ENCODE measurements around the gene NDUFS8. TPM values are rescaled to one million over a fixed set of nuclear protein-coding genes. Genes with fewer than 3 reads are reported as not detected.

The NDUFS8 gene
- total RNA-seq, 1 experiment from 2014 or later = 334 TPM

GRCh38 chr11:68002575-68002937 is 27.9 kb upstream of the NDUFS8 start:
- H3K27me3 Mint-ChIP-seq (ENCODE audit: insufficient read depth, unreplicated experiment) = no peaks in the 10 kb centered on the region
- Histone ChIP-seq H3K27me3 (replicated peaks; ENCODE audit: control insufficient read depth, insufficient read depth, low read length) (no peaks in the 10 kb centered on the region), H3K9me3 (no peaks in the 10 kb centered on the region), H3K4me1 (peaks cover 4% of the 10 kb centered on the region), H3K36me3 (ENCODE audit: control insufficient read depth, insufficient read depth, low read length) (0 out of 2 replicates have a peak, but pooled peaks cover 1% of the 10 kb centered on the region), H3K4me3 (ENCODE audit: low read depth, low read length) (no peak overlapping the region)
- H3K9me3 Mint-ChIP-seq (ENCODE audit: unreplicated experiment) = no peaks in the 10 kb centered on the region
- peak overlapping the region; percentile 72 for H3K4me3 Mint-ChIP-seq (ENCODE audit: unreplicated experiment)
- no peak overlapping the region for H3K27ac Mint-ChIP-seq (ENCODE audit: unreplicated experiment)
- H3K4me1 Mint-ChIP-seq (ENCODE audit: low read depth, unreplicated experiment) = peaks cover 9% of the 10 kb centered on the region
- CTCF ChIA-PET = interaction anchor here (0.5 kb wide), 1 partner anchor 1618 kb away, joined by 3 read pairs; no protein-coding TSS in a partner anchor
- no TSS peak for BruUV-seq (replicated peaks)
- intact Hi-C loops (cut with micrococcal nuclease; ENCODE audit: unreplicated experiment) = no loop called here
- DNase-seq = no peak
- H3K36me3 Mint-ChIP-seq (ENCODE audit: insufficient read depth, unreplicated experiment) = peaks cover under 1% of the 10 kb centered on the region
- TF ChIP-seq, protein P1, sequence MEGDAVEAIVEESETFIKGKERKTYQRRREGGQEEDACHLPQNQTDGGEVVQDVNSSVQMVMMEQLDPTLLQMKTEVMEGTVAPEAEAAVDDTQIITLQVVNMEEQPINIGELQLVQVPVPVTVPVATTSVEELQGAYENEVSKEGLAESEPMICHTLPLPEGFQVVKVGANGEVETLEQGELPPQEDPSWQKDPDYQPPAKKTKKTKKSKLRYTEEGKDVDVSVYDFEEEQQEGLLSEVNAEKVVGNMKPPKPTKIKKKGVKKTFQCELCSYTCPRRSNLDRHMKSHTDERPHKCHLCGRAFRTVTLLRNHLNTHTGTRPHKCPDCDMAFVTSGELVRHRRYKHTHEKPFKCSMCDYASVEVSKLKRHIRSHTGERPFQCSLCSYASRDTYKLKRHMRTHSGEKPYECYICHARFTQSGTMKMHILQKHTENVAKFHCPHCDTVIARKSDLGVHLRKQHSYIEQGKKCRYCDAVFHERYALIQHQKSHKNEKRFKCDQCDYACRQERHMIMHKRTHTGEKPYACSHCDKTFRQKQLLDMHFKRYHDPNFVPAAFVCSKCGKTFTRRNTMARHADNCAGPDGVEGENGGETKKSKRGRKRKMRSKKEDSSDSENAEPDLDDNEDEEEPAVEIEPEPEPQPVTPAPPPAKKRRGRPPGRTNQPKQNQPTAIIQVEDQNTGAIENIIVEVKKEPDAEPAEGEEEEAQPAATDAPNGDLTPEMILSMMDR (IDR thresholded peaks at IDR 0.05; ENCODE audit: insufficient read depth in 1 of 2, low read depth in 1 of 2, low read length in 1 of 2, severe bottlenecking in 1 of 2, unreplicated experiment in 1 of 2) = no peak
- POLR2A ChIA-PET = interaction anchor here (0.5 kb wide), 1 partner anchor 118 kb away, joined by 3 read pairs; no protein-coding TSS in a partner anchor

DNA sequence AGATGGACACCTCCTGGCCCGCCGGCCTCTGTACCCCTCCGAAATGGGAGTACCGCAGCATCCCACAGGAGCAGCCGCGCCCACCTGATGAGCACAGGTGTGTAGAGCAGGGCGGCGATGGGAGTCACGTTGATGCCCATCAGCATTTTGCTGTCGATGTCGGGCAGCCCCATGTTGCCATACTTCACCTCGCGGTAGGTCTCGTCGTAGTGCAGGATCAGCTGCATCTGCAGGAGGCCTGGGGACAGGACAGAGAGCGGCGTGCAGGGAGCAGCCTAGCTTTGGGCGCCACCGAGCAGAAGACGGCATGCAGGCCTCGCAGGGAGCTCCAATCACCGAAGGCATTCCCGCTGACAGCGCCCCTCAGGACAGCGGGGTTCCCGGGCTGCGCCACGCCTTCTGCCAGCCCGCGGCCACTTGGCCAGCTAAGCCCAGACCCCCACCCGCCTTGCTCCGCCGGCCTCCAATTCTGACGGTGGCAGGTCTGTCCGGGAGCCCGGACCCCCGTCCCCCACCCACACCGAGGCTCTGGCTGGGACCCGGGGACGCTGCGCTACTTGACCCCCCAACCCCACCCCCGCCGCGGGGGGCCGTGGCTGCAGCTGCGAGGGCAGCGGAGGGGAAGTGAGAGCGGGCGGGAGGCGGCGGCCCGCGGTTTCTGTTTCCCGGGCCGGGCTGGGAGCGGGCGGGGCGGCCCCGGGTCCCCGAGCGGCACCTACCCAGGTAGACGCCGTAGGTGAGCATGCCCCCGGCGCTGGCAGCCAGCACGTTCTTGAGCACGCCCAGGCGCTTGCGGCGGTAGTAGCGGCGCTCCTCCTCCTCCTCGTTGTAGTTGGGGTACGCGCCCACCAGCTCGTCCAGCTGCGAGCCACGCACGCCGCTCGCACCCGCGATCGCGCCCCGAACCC is 27.3 kb upstream of the NDUFS8 start:
- POLR2A ChIA-PET = interaction anchor here (0.5 kb wide), 1 partner anchor 118 kb away, joined by 3 read pairs; no protein-coding TSS in a partner anchor
- 0 out of 2 replicates have a peak, but pooled peaks cover 1% of the 10 kb centered on the region for H3K36me3 ChIP-seq (ENCODE audit: control insufficient read depth, insufficient read depth, low read length)
- H3K9me3 ChIP-seq = no peaks in the 10 kb centered on the region
- peak overlapping the region; percentile 66 for H3K4me3 ChIP-seq (ENCODE audit: low read depth, low read length)
- BruUV-seq (replicated peaks) = no TSS peak
- intact Hi-C loops (cut with micrococcal nuclease; ENCODE audit: unreplicated experiment) = no loop called here
- no peaks in the 10 kb centered on the region for H3K27me3 ChIP-seq (replicated peaks; ENCODE audit: control insufficient read depth, insufficient read depth, low read length)
- TF ChIP-seq, protein P1 (IDR thresholded peaks at IDR 0.05; ENCODE audit: insufficient read depth in 1 of 2, low read depth in 1 of 2, low read length in 1 of 2, severe bottlenecking in 1 of 2, unreplicated experiment in 1 of 2) = no peak
- Mint-ChIP-seq H3K4me1 (ENCODE audit: low read depth, unreplicated experiment) (peaks cover 9% of the 10 kb centered on the region), H3K27ac (ENCODE audit: unreplicated experiment) (no peak overlapping the region), H3K36me3 (ENCODE audit: insufficient read depth, unreplicated experiment) (no peaks in the 10 kb centered on the region), H3K4me3 (ENCODE audit: unreplicated experiment) (peak overlapping the region; percentile 72), H3K9me3 (ENCODE audit: unreplicated experiment) (no peaks in the 10 kb centered on the region), H3K27me3 (ENCODE audit: insufficient read depth, unreplicated experiment) (no peaks in the 10 kb centered on the region)
- DNase-seq = peak; percentile 63 to 69
- peaks cover 4% of the 10 kb centered on the region for H3K4me1 ChIP-seq
- CTCF ChIA-PET = interaction anchor here (0.5 kb wide), 1 partner anchor 1618 kb away, joined by 3 read pairs; no protein-coding TSS in a partner anchor

DNA sequence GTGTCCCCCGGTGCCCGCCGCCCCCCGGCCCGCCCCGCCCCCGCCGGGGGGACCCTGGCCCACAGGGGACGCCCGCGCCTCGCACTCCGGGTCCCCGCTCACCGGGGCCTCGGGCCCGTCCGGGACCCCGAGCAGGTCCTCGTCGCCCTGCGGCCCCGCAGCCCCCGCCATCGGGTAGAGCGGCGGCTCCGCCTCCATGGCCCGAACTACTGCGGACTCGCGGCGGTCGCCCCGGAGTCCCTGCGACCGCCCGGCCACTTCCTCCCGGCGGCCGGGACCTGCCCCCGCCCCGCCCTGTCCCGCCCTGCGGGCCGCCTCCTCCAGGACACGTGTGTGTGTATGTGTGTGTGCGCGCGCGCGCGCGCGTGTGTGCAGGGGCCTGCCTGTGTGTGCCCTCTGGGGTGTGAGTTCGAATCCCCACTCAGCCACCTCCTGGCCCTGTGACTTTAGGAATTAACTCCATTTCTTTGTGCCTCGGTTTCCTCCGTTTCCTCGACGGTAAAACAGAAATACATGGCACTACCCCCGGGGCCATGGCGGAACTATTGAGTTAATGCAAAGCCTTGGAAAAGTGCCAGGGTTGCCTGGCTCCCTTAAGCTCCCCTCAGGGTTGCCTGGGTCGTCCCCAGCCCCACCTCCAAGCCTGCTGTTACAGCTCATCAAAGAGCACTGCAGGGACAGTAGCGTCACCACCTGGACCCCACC is 26.5 kb upstream of the NDUFS8 start, which contains the start of gene UNC93B1:
Gene UNC93B1 (minus strand): TSS at position 252 of the 705 bp plus-strand sequence. CDS start 54 bp downstream, at position 198.
- H3K4me3 ChIP-seq (ENCODE audit: low read depth, low read length) = peak within 1 kb of the TSS; percentile 66
- no TSS peak for BruUV-seq (replicated peaks)
- H3K36me3 Mint-ChIP-seq (ENCODE audit: insufficient read depth, unreplicated experiment) = no peaks in the 10 kb centered on the region
- DNase-seq = peak; percentile 96 to 97
- H3K27ac Mint-ChIP-seq (ENCODE audit: unreplicated experiment) = peak within 1 kb of the TSS; percentile 85
- H3K4me3 Mint-ChIP-seq (ENCODE audit: unreplicated experiment) = peak within 1 kb of the TSS; percentile 72
- peaks cover 9% of the 10 kb centered on the region for H3K4me1 ChIP-seq
- POLR2A ChIA-PET = no interaction called here
- H3K9me3 Mint-ChIP-seq (ENCODE audit: unreplicated experiment) = no peaks in the 10 kb centered on the region
- 0 out of 2 replicates have a peak, but pooled peaks cover 1% of the 10 kb centered on the region for H3K36me3 ChIP-seq (ENCODE audit: control insufficient read depth, insufficient read depth, low read length)
- H3K9me3 ChIP-seq = no peaks in the 10 kb centered on the region
- TF ChIP-seq, protein P1 (IDR thresholded peaks at IDR 0.05; ENCODE audit: insufficient read depth in 1 of 2, low read depth in 1 of 2, low read length in 1 of 2, severe bottlenecking in 1 of 2, unreplicated experiment in 1 of 2) = no peak
- H3K4me1 Mint-ChIP-seq (ENCODE audit: low read depth, unreplicated experiment) = peaks cover 12% of the 10 kb centered on the region
- CTCF ChIA-PET = interaction anchor here (1.0 kb wide), 1 partner anchor 48 kb away, joined by 4 read pairs; no protein-coding TSS in a partner anchor
- H3K27me3 Mint-ChIP-seq (ENCODE audit: insufficient read depth, unreplicated experiment) = no peaks in the 10 kb centered on the region
- H3K27me3 ChIP-seq (replicated peaks; ENCODE audit: control insufficient read depth, insufficient read depth, low read length) = no peaks in the 10 kb centered on the region
- intact Hi-C loops (cut with micrococcal nuclease; ENCODE audit: unreplicated experiment) = no loop called here

All from Caco-2 (cell line).